Measurements from ENCODE around the gene CLSTN2. TPM values are rescaled to one million over a fixed set of nuclear protein-coding genes. Genes with fewer than 3 reads are reported as not detected.

Gene CLSTN2
- total RNA-seq, 1 experiment from 2014 or later, result 0.68 TPM

DNA sequence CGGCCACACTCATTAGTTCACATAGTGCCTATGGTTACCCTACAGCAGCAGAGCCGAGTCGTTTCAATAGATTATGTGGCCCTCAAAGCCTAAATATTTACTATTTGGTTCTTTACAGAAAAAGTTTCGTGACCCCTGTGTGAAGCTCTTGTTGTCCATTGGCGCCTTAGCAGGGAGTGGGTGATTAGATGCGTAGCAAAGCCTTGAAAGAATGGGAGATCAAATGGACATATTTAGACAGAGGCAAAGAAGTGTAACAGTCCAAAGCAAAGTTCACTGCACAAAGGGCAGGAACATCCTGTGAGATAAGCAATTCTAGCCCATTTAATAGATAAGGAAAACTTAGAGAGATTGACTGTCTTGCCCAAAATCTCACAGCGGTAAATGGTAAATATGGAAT lies 495.5 kb downstream of the CLSTN2 start:
- no peak overlapping the region for H2BK120ac ChIP-seq (ENCODE audit: low read depth, low read length, poor library complexity, severe bottlenecking)
- H4K5ac ChIP-seq (ENCODE audit: insufficient read length, low read depth, low read length), result no peak overlapping the region
- H4K20me1 ChIP-seq (ENCODE audit: control insufficient read depth, insufficient read depth, insufficient read length), result no peaks in the 10 kb centered on the region
- TF ChIP-seq CTCF (conservative IDR thresholded peaks at IDR 0.05), result no peak
- H3K9ac ChIP-seq (ENCODE audit: extremely low read depth, insufficient read length, low read length), result no peak overlapping the region
- no peak overlapping the region for H3K4me2 ChIP-seq (ENCODE audit: insufficient read depth, insufficient read length, low read length)
- no peak overlapping the region for H2AK5ac ChIP-seq (ENCODE audit: insufficient read length, low read length)
- H3K18ac ChIP-seq (ENCODE audit: insufficient read length, low read depth, low read length), result no peak overlapping the region
- H3K4me1 Mint-ChIP-seq, result peaks cover 9% of the 10 kb centered on the region in 2 experiments; a peak in 3 of 4 replicates
- no peak overlapping the region for H2BK20ac ChIP-seq (ENCODE audit: low read depth, low read length, poor library complexity, severe bottlenecking)
- no peak for DNase-seq
- no peak overlapping the region for H4K8ac ChIP-seq (replicated peaks; ENCODE audit: insufficient read length, low read depth, low read length)
- no peak overlapping the region for H4K91ac ChIP-seq (ENCODE audit: insufficient read length, low read depth, low read length)
- no peak overlapping the region for H3K23ac ChIP-seq (ENCODE audit: insufficient read length, low read depth, low read length)
- H3K23me2 ChIP-seq (ENCODE audit: insufficient read length, low read depth, low read length, poor library complexity, severe bottlenecking), result no peaks in the 10 kb centered on the region
- no peak overlapping the region for H2BK12ac ChIP-seq (ENCODE audit: insufficient read length, low read depth, low read length)
- H3K36me3 Mint-ChIP-seq (ENCODE audit: insufficient read depth in 1 of 3, low read depth in 3 of 3), result no peaks in the 10 kb centered on the region
- no peak overlapping the region for H2BK5ac ChIP-seq (ENCODE audit: insufficient read length, low read length)
- no peaks in the 10 kb centered on the region for H3K79me2 ChIP-seq (ENCODE audit: insufficient read depth, low read length)
- no peak overlapping the region for H3K27ac Mint-ChIP-seq
- no peak overlapping the region for H3T11ph ChIP-seq (ENCODE audit: low read length)
- no peaks in the 10 kb centered on the region for H3K27me3 Mint-ChIP-seq (ENCODE audit: low read depth)
- H2AFZ ChIP-seq (ENCODE audit: low read length), result no peak overlapping the region
- H3K27me3 ChIP-seq (ENCODE audit: insufficient read depth, low read length), result no peaks in the 10 kb centered on the region
- H3K14ac ChIP-seq (ENCODE audit: insufficient read depth, low read length), result no peak overlapping the region
- H3K27ac ChIP-seq (ENCODE audit: insufficient read length, low read depth, low read length), result no peak overlapping the region
- H3K4ac ChIP-seq (ENCODE audit: low read depth, low read length), result no peak overlapping the region
- no peaks in the 10 kb centered on the region for H3K79me1 ChIP-seq (ENCODE audit: insufficient read depth, low read depth, low read length, poor library complexity, severe bottlenecking)
- no peak overlapping the region for H3K4me3 Mint-ChIP-seq
- no CpG with 5 or more reads among the region's 7 CpGs for WGBS (ENCODE audit: extremely low coverage, insufficient read length, low lambda C conversion rate)
- no peaks in the 10 kb centered on the region for H3K9me3 ChIP-seq (ENCODE audit: control insufficient read depth, low read depth, low read length)
- H2BK15ac ChIP-seq (ENCODE audit: low read depth, low read length), result no peak overlapping the region
- no peaks in the 10 kb centered on the region; the same call in 1 of the 2 replicates for H3K4me1 ChIP-seq (ENCODE audit: insufficient read depth, low read length)
- H3K56ac ChIP-seq (ENCODE audit: insufficient read length, low read depth, low read length), result no peak overlapping the region
- H3K9me3 Mint-ChIP-seq, result no peaks in the 10 kb centered on the region

Data from H9 (cell line).